B cell (primary cell): Measurements from ENCODE around the gene THADA. TPM values are rescaled to one million over a fixed set of nuclear protein-coding genes. Genes with fewer than 3 reads are reported as not detected.

Experiments
- ATAC-seq: fragments of 200-7000 bp; cut with Tn5 transposase; one replicate; pipeline ENCODE4 v1.10.0; 2021; ENCODE audit warnings: low read depth, mild to moderate bottlenecking, moderate number of reproducible peaks, moderate library complexity
- CTCF ChIA-PET: fragments of 350-600 bp; sonication (Branson Sonifier 250); formaldehyde crosslinking; loops from one replicate; lab custom pipeline; 2021; ENCODE audit warnings: antibody characterized with exemption, inconsistent platforms; lab: Charles Lee
- POLR2A ChIA-PET: fragments of 350-600 bp; sonication (Branson Sonifier 250); formaldehyde crosslinking; loops from one replicate; lab custom pipeline; 2021; ENCODE audit warnings: antibody characterized with exemption; lab: Charles Lee
- DNase-seq: peaks from one replicate; pipeline ENCODE4 v3.0.0; 2013
- H2AFZ ChIP-seq: 2 replicates; pipeline ENCODE4 v1.6.1; 2012; ENCODE audit warnings: mild to moderate bottlenecking, low read depth, low read length; ENCODE audit not compliant: insufficient read depth, poor library complexity, severe bottlenecking
- H3K27ac ChIP-seq, 2 donors: 1 replicate in 1 of 2; 2 replicates in 1 of 2; pipeline ENCODE4 v1.5.1; 2012 to 2013; ENCODE audit warnings: low read length in 2 of 2, mild to moderate bottlenecking in 2 of 2, moderate library complexity in 1 of 2
- H3K27me3 ChIP-seq, 4 experiments: fragments of 200-600 bp in 1 of 4; sonication (generic) in 1 of 4; replicated peaks in 1 of 4; 1 replicate in 2 of 4; 2 replicates in 2 of 4; pipeline versions ENCODE4 v1.6.1 to v1.7.0; 2013 to 2016; ENCODE audit warnings: low read length in 3 of 4, mild to moderate bottlenecking in 2 of 4, mixed read lengths in 1 of 4, moderate library complexity in 1 of 4; ENCODE audit not compliant: insufficient read depth in 4 of 4, control insufficient read depth in 3 of 4; ENCODE audit errors: control extremely low read depth in 1 of 4
- H3K36me3 ChIP-seq, 2 experiments: replicated peaks in 1 of 2; 1 replicate in 1 of 2; 2 replicates in 1 of 2; pipeline versions ENCODE4 v1.6.1 to v1.7.1; 2013; ENCODE audit warnings: low read length in 1 of 2; ENCODE audit not compliant: insufficient read depth in 2 of 2, control insufficient read depth in 1 of 2; ENCODE audit errors: control extremely low read depth in 1 of 2, extremely low read depth in 1 of 2
- H3K4me1 ChIP-seq, 2 donors: fragments of 200-600 bp in 1 of 2; sonication (generic) in 1 of 2; 1 replicate in 1 of 2; 2 replicates in 1 of 2; pipeline versions ENCODE4 v1.5.1 to v1.6.1; 2013 to 2017; ENCODE audit warnings: low read length in 2 of 2; ENCODE audit not compliant: control insufficient read depth in 2 of 2, insufficient read depth in 2 of 2
- H3K4me2 ChIP-seq: replicated peaks from 2 replicates; pipeline ENCODE3; 2012; ENCODE audit warnings: mild to moderate bottlenecking, low read depth, low read length; ENCODE audit not compliant: poor library complexity, severe bottlenecking
- H3K4me3 ChIP-seq, 5 experiments: fragments of 200-600 bp in 1 of 5; sonication (generic) in 1 of 5; 1 replicate in 3 of 5; 2 replicates in 2 of 5; pipeline versions ENCODE4 v1.5.1 to v1.7.0; 2011 to 2016; ENCODE audit warnings: low read length in 4 of 5, mild to moderate bottlenecking in 4 of 5, low read depth in 2 of 5, control low read depth in 1 of 5, moderate library complexity in 1 of 5; ENCODE audit not compliant: insufficient read depth in 1 of 5; ENCODE audit errors: control extremely low read depth in 1 of 5, extremely low read depth in 1 of 5
- H3K79me2 ChIP-seq: fragments of 200-600 bp; sonication (generic); one replicate; pipeline ENCODE4 v1.6.0; 2016; ENCODE audit warnings: low read length; ENCODE audit not compliant: control insufficient read depth, insufficient read depth
- H3K9ac ChIP-seq: fragments of 200-600 bp; sonication (generic); 2 replicates; pipeline ENCODE4 v1.6.1; 2017; ENCODE audit warnings: mild to moderate bottlenecking, low read length, moderate library complexity
- H3K9me3 ChIP-seq, 3 donors: one replicate each; pipeline versions ENCODE4 v1.6.1 to v1.7.1; 2013; ENCODE audit warnings: low read length in 2 of 3; ENCODE audit not compliant: control insufficient read depth in 2 of 3, insufficient read depth in 1 of 3; ENCODE audit errors: control extremely low read depth in 1 of 3
- H4K20me1 ChIP-seq: 2 replicates; pipeline ENCODE4 v1.6.0; 2012; ENCODE audit warnings: mild to moderate bottlenecking, low read length; ENCODE audit not compliant: insufficient read depth, control insufficient read depth, poor library complexity, severe bottlenecking
- H3K27ac Mint-ChIP-seq: one replicate; pipeline ENCODE4 v1.8.0; 2021; ENCODE audit warnings: mixed read lengths
- H3K27me3 Mint-ChIP-seq: one replicate; pipeline ENCODE4 v1.8.0; 2021; ENCODE audit warnings: mixed read lengths
- H3K4me1 Mint-ChIP-seq: one replicate; pipeline ENCODE4 v1.8.0; 2021; ENCODE audit warnings: mixed read lengths
- H3K4me3 Mint-ChIP-seq: one replicate; pipeline ENCODE4 v1.8.0; 2021; ENCODE audit warnings: mixed read lengths
- H3K9me3 Mint-ChIP-seq: one replicate; pipeline ENCODE4 v1.8.0; 2022; ENCODE audit warnings: mixed read lengths; ENCODE audit not compliant: insufficient read depth
- EZH2 ChIP-seq: IDR thresholded peaks from 2 replicates; pipeline ENCODE4 v1.6.1; 2012; ENCODE audit warnings: borderline replicate concordance, low read depth, mild to moderate bottlenecking, moderate library complexity, low read length; ENCODE audit not compliant: insufficient read depth, poor library complexity, severe bottlenecking
- WGBS: methylation state at CpG from one replicate; pipeline ENCODE4 v1.1.5; 2013; ENCODE audit warnings: missing lambda C conversion rate; ENCODE audit not compliant: insufficient coverage; 5-methylcytosine and 5-hydroxymethylcytosine counted together
- intact Hi-C: fragments of 100-400 bp; cut with micrococcal nuclease; formaldehyde crosslinking; loops from one replicate; pipeline ENCODE4 v1.10.0; 2022
- polyA plus RNA-seq: library from polyadenylated mRNA; depleted of rRNA; stranded (reverse); fragments of >200 nt; gene quantifications from 2 replicates; pipeline ENCODE4 v1.2.3, GENCODE V29; 2012
- total RNA-seq, 2 donors: library from RNA; stranded (reverse); fragments of 120-200 nt in 1 of 2; gene quantifications; 1 replicate in 1 of 2; 2 replicates in 1 of 2; pipeline versions ENCODE4 v1.2.3 to v1.2.4, GENCODE V29; 2013 to 2022
- TF ChIP-seq, protein P1 (sequence below): fragments of 200-600 bp; IDR thresholded peaks from one replicate; pipeline ENCODE4 v1.8.0; 2022; ENCODE audit warnings: antibody characterized with exemption, mild to moderate bottlenecking

The THADA gene
- total and polyA plus RNA-seq, 2 donors (not counting 1 experiment from before 2014, with no cell fraction given), result 17.6 to 48.5 TPM

DNA sequence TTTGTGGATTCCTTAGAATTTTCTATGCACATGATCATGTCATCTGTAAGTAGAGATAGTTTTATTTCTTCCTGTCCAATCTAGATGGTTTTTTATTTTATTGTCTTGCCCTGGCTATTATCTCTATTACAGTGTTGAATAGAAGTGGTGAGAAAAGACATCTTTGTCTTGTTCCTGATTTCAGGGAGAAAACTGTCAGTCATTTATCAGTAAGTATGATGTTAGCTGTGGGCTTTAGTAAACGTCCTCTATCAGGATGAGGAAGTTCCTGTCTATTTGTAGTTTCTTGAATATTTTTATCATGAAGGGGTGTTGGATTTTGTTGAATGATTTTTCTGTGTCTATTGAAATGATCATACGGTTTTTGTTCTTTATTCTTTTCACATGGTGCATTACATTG lies 46.5 kb upstream of the THADA start:
- H3K9me3 Mint-ChIP-seq, result peaks cover 4% of the 10 kb centered on the region
- peaks cover 0 to 8% (median 7%) of the 10 kb centered on the region in 4 experiments for H3K27me3 ChIP-seq
- H3K9me3 ChIP-seq, result peaks cover 0 to 14% (median 4%) of the 10 kb centered on the region in 3 donors
- no peaks in the 10 kb centered on the region for H3K79me2 ChIP-seq
- H4K20me1 ChIP-seq, result no peaks in the 10 kb centered on the region
- no peak overlapping the region for H3K4me3 ChIP-seq
- H3K4me2 ChIP-seq, result no peak overlapping the region
- TF ChIP-seq EZH2, result no peak
- TF ChIP-seq, protein P1, sequence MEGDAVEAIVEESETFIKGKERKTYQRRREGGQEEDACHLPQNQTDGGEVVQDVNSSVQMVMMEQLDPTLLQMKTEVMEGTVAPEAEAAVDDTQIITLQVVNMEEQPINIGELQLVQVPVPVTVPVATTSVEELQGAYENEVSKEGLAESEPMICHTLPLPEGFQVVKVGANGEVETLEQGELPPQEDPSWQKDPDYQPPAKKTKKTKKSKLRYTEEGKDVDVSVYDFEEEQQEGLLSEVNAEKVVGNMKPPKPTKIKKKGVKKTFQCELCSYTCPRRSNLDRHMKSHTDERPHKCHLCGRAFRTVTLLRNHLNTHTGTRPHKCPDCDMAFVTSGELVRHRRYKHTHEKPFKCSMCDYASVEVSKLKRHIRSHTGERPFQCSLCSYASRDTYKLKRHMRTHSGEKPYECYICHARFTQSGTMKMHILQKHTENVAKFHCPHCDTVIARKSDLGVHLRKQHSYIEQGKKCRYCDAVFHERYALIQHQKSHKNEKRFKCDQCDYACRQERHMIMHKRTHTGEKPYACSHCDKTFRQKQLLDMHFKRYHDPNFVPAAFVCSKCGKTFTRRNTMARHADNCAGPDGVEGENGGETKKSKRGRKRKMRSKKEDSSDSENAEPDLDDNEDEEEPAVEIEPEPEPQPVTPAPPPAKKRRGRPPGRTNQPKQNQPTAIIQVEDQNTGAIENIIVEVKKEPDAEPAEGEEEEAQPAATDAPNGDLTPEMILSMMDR, result no peak
- ATAC-seq (no peak), DNase-seq (no peak)
- peaks cover 7% of the 10 kb centered on the region for H3K4me1 Mint-ChIP-seq
- intact Hi-C loops, result no loop called here
- peaks cover 26% of the 10 kb centered on the region for H3K27me3 Mint-ChIP-seq
- no peaks in the 10 kb centered on the region for H3K36me3 ChIP-seq
- POLR2A ChIA-PET, result no interaction called here
- WGBS, result 0% methylated on average over 1 of the region's 2 CpGs
- no peak overlapping the region for H3K9ac ChIP-seq
- CTCF ChIA-PET, result no interaction called here
- no peak overlapping the region for H3K27ac ChIP-seq
- H3K4me1 ChIP-seq, result peaks cover 6 to 10% of the 10 kb centered on the region in 2 donors
- no peak overlapping the region for H3K27ac Mint-ChIP-seq
- no peak overlapping the region for H3K4me3 Mint-ChIP-seq
- H2AFZ ChIP-seq, result no peak overlapping the region

DNA sequence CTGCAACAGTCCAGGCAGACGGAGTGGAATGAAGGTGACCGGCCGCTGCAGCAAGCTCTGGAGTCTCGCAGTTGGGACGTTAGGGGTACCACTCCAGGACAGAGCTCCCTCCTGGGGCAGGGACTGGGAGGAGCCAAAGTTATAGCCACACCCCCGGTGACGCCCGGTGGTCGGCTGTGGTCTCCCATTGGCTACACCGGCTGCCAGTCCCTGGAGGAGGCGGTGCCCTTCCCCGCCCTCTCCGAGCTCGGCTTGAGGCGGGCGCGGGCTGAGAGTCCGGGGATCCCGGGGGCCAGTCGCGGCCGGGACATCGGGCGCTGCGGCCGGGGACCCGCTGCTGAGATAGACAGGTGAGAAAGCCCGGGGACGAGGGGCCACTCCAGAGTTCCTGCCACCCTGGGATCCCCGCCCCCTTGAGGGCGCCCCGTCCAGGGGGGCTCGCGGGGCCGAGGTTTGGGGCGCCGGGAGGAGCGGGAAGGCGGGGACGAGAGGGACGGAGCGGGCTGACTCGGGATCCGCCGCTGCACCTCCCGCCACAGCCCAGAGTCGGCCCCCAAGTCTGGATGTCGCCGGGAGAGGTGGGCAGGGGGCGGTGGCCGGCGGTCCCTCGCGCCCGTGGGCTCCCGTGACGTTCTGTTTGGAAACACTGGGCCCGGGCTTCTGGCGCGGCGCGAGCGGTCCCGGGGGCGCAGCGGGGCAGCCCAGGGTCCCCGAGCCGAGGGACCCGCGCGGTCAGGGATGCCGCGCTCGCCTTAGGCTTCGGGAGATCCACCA lies 41.4 kb upstream of the THADA start, which contains the start of gene PLEKHH2:
TSS of gene PLEKHH2 (plus strand) at position 231 of the 774 bp plus-strand sequence. CDS start 7,414 bp downstream, outside the sequence.
- peak within 1 kb of the TSS; percentile 75 for H3K9ac ChIP-seq
- no peak for TF ChIP-seq EZH2
- TF ChIP-seq, protein P1, result no peak
- H3K4me3 ChIP-seq, result peak within 1 kb of the TSS; percentile 34 to 64 (median 61)
- peak; percentile 84 for DNase-seq
- H3K36me3 ChIP-seq, result no peaks in the 10 kb centered on the region
- H3K4me1 ChIP-seq, result peaks cover 15 to 16% of the 10 kb centered on the region in 2 donors
- peak within 1 kb of the TSS; percentile 99 for H3K4me2 ChIP-seq
- POLR2A ChIA-PET, result no interaction called here
- peaks cover 56% of the 10 kb centered on the region for H3K27me3 Mint-ChIP-seq
- peaks cover 0 to 36% (median 23%) of the 10 kb centered on the region in 4 experiments for H3K27me3 ChIP-seq
- peak within 1 kb of the TSS; percentile 85 for H3K4me3 Mint-ChIP-seq
- H3K9me3 Mint-ChIP-seq, result peaks cover 4% of the 10 kb centered on the region
- WGBS, result 1% methylated on average over 75 of the region's 75 CpGs
- H3K79me2 ChIP-seq, result no peaks in the 10 kb centered on the region
- H2AFZ ChIP-seq, result peak within 1 kb of the TSS; percentile 82
- H3K4me1 Mint-ChIP-seq, result peaks cover 15% of the 10 kb centered on the region
- intact Hi-C loops, result no loop called here
- no peak within 1 kb of the TSS for H3K27ac Mint-ChIP-seq
- ATAC-seq, result peak; percentile 100
- CTCF ChIA-PET, result interaction anchor here (0.7 to 1.0 kb wide), 3 partner anchors 9 to 161 kb away, joined by 4 read pairs; no protein-coding TSS in a partner anchor
- H3K9me3 ChIP-seq, result peaks cover 0 to 20% (median 4%) of the 10 kb centered on the region in 3 donors
- H4K20me1 ChIP-seq, result no peaks in the 10 kb centered on the region
- no peak within 1 kb of the TSS for H3K27ac ChIP-seq
